ENCODE data around the gene NUDT7. TPM values are rescaled to one million over a fixed set of nuclear protein-coding genes. Genes with fewer than 3 reads are reported as not detected.

Gene NUDT7
- total RNA-seq, 1 experiment from 2014 or later: 5.2 TPM

GRCh38 chr16:77759201-77759600 is 36.9 kb downstream of the NUDT7 start:
- Histone ChIP-seq H3K4me1 (ENCODE audit: control insufficient read depth in 1 of 2, insufficient read depth in 2 of 2, low read length in 2 of 2) (peaks cover 0 to 3% of the 10 kb centered on the region in 2 experiments; a peak in 2 of 4 replicates), H3K79me2 (ENCODE audit: insufficient read depth, low read length) (no peaks in the 10 kb centered on the region), H3K9me3 (ENCODE audit: control insufficient read depth in 1 of 2, insufficient read depth in 1 of 2, low read depth in 1 of 2, low read length in 2 of 2) (no peaks in the 10 kb centered on the region), H3K4me2 (ENCODE audit: low read length) (no peak overlapping the region), H3K27ac (ENCODE audit: low read depth, low read length) (no peak overlapping the region), H3K36me3 (ENCODE audit: control insufficient read depth in 1 of 2, insufficient read depth in 2 of 2, low read length in 2 of 2) (no peaks in the 10 kb centered on the region), H3K9ac (ENCODE audit: low read length) (no peak overlapping the region), H3K9me2 (ENCODE audit: insufficient read depth) (no peaks in the 10 kb centered on the region), H3K4me3 (replicated peaks in 1 of 2; ENCODE audit: low read depth in 1 of 2, low read length in 2 of 2) (no peak overlapping the region), H2AFZ (ENCODE audit: low read depth, low read length, poor library complexity, severe bottlenecking) (no peak overlapping the region), H3K27me3 (ENCODE audit: insufficient read depth, low read length) (peaks cover 6% of the 10 kb centered on the region; the same call in 1 of the 2 replicates), H4K20me1 (ENCODE audit: insufficient read depth) (no peaks in the 10 kb centered on the region)
- intact Hi-C loops (cut with micrococcal nuclease): no loop called here
- ChIA-PET POLR2A (no interaction called here), RAD21 (ENCODE audit: low non-redundant PET in 1 of 2, low total read pairs in 2 of 2, uncharacterized antibody in 2 of 2, unreplicated experiment in 2 of 2) (no interaction called here), CTCF (no interaction called here)
- BruUV-seq (replicated peaks): no TSS peak
- ATAC-seq: no peak
- TF ChIP-seq FOSL1 (IDR thresholded peaks at IDR 0.05; ENCODE audit: low read depth): no peak
- TF ChIP-seq ELF1 (IDR thresholded peaks at IDR 0.05; ENCODE audit: borderline replicate concordance, low read depth): no peak
- no peak for TF ChIP-seq JUND (IDR thresholded peaks at IDR 0.05)
- TF ChIP-seq ATF3 (IDR thresholded peaks at IDR 0.05): no peak
- TF ChIP-seq ZBTB33 (IDR thresholded peaks at IDR 0.05; ENCODE audit: extremely low read depth, insufficient replicate concordance, low read length): no peak
- no peak for TF ChIP-seq YY1 (IDR thresholded peaks at IDR 0.05; ENCODE audit: extremely low read depth, insufficient replicate concordance, low read depth, low read length)
- TF ChIP-seq EZH2 (IDR thresholded peaks at IDR 0.05): no peak
- no peak for TF ChIP-seq MAX (IDR thresholded peaks at IDR 0.05)
- no peak for TF ChIP-seq ZFX (IDR thresholded peaks at IDR 0.05)
- TF ChIP-seq TCF7L2 (IDR thresholded peaks at IDR 0.05; ENCODE audit: borderline replicate concordance, extremely low read depth, insufficient read depth, insufficient read length): no peak
- no peak for TF ChIP-seq POLR2AphosphoS5 (IDR thresholded peaks at IDR 0.05; ENCODE audit: low read depth, low read length)
- no peak for DNase-seq (ENCODE audit: low read depth, low spot score)
